Central memory CD4-positive, alpha-beta T cell (primary cell): ENCODE measurements around the gene DDX10.
"Not testable (repeated sequence)": the region's sequence is repeated elsewhere in the genome, so short reads cannot be mapped to it uniquely, and the experiment has no call there.

ENCODE experiments used
- DNase-seq: peaks from one replicate; pipeline ENCODE4 v3.0.0; 2022

The DDX10 gene

DNA sequence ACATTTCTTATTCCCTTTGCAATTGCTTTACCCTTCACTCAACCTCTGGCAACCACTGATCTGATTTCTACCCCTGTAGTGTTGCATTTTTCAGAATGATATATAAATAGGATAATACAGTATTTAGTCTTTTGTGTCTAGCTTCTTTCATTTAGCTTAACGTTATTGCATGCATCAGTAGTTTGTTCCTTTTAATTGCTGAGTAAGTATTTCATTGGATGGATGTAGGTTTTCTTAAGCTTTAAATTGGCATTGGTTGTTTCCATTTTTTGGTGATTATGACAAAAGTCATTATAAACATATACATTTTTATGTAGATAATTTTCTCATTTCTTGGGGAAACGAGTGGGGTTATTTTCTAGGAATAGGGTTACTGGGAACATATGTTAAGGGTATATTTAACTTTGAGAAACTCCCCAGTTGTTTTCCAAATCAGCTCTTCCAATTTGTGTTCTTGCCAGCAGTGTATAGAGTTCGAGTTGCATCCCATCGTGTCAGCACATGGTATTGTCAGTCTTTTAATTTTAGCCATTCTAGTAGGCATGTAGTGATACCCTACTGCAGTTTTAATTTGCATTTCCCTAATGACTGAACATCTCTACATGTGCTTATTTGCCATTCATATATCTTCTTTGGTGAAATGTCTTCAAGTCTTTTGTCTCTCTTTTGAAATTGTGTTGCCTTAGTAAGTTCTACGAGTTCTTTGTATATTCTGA is 60.3 kb downstream of the DDX10 start:
- DNase-seq: no peak

DNA sequence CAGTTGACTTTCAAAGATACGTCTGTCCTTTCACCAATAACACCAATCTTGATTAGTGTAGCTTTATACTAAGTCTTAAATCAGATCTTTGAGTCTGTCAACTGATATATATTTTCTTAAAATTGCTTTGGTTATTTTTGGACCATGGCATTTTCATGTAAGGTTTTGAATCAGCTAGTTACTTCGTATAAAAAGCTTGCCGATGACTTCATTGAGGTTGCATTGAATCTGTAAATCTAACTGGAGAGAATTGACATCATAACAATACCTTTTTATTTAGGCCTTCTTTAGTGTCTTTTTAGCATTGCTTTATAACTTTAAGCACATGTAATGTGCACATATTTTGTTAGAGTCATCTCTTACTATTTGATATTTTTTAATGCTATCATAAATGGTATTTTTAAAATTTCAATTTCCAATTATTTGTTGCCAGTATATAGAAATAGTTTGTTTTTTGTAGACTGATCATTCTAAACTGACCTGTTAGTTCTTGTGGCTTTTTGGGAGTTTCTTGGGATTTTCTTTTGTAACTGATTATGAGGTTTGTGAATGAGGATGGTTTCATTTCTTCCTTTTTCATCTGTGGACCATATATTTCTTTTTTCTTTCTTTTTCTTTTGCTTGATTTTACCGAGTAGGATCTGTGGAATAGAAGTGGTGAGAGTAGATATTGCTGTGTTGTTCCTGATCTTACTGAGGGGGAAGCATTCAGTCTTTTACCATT is 61.4 kb downstream of the DDX10 start:
- DNase-seq: no peak

DNA sequence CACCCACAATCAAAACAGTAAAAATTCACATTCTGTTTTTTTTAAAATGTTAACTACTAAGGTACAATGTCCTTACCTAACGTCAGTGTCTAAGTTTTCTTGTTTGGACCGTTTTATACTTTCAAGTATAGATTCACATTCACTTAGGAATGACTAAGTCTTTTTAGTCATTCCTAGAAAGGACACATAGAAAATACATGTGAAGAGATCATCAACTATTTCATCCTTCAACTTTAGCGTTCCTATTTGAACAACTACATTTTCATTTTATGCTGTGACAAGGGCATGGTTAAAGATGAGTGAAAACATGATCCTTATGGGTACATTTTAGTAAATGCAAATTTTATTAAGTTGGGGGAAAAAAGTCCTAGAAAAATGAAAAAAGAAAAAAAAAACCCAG is 62.8 kb downstream of the DDX10 start:
- DNase-seq: no peak

DNA sequence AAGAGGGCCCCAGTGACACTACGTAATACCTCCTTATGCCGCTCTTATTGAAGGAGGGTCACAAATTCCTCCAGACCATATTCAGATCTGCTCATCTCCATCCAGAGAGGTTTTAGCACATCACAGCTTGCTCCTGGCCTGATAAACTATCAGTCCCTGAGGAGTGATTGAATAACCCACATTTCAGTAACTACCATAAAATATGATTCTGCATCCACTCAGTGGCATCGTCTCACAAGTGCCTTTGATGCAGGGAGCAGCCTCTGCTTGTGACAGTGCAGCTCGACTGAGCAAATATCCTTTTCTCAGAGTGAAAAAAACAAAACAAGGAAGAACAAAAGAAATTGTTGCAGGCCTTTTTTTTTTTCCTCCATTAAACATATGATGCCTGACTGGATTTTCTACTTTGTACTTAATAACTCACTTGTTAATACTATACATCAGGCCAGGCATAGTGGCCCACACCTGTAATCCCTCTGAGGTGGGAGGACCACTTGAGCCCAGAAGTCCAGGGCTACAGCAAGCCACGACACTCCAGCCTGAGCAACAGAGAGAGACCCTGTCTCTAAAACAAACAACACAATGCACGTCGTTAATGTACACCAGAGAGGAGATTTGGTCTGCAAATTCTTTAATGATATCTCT is 64.5 kb downstream of the DDX10 start:
- DNase-seq: no peak

DNA sequence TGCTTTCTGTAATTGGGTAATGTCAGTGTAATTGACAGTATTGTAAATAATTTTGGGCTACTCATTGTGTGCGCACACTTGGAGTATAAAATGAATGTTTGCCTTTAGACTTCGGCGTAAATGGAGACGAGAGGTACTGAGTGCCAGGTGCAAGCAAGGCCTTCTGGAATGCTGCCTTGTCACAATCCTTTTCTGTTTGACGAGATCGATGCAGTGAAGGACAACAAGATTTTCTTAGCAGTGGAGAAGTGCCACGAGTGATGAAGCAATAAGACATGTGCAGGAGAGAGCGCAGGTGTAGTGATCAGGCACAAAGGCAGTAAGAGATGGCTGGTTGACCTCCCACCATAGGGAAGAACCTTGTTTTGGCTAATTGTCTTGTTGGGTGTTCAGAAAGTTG is 67.5 kb downstream of the DDX10 start:
- no peak for DNase-seq

DNA sequence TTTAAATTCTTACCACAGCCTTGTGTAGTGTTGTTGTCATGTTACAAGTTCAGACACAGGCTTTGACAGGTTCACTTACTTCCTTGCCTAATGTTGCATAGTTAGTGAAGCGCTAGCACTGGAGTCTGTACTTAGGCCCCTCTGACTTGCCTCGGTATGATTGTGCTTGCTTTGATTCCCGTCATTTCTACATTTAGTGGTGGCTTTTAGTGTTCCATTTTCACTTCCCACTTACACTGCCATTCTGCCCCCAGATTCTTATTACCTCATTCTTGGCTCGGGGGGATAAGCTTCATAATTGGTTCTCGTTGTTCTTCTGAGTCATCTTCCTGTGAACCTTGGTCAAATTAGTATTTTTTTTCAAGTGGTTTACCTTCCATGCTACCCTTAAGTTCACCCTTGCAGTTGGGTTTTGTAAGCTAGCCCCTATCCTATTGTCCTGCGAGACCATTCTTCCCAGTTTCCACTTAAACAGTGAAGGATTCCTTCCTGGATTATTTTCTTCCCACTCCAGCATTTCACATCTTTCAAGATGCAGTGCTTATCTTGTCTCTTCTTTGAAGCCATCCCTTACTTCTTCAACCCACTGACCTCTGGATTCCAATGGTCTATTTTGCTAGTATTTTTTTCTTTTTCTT is 68.7 kb downstream of the DDX10 start:
- no peak for DNase-seq

DNA sequence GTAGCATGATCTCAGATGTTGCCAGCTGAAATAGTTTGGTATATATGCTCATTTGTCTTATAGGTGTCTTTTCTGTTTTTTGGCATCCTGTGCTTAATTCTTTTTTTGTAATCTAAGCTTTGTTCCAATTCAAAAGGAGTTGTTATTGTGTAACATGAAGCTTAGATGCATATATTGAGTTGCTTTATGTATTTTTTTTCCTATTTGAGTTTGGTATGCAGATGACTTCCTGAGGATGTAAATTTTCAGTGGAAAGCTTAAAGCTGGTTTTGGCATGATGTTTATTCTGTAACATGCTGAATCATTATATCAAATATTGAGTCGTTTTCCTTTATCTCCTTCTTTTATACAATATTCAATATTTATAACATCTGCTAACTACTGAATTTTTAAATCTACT is 69.4 kb downstream of the DDX10 start:
- no peak for DNase-seq

DNA sequence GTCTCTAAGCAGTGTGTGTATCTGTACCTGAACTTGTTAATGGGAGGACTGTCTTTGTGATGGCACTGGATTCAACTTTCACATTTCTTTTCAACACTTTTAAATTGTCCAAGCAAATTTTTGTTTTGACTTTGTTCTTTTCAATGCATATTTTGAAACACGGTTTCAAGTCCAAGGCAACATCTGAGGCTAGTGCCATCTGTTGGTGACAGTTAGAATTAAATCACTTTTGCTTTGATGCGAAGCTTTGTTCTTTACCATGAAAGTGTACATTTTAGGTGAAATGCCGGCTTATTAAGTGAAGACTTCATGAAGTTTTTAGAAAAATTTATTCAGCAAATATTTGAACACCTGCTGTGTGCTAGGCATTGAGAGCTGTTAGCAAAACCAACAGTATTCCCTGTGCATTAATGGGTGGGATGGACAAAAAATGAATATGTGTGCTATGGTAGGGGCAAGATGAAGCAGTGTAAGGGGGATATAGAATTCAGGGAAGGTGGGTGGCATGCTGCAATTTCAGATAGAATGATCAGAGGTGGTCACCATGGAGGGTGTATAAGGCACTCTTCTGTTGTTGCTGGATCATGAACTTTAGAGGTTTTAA is 70.2 kb downstream of the DDX10 start:
- DNase-seq: no peak

DNA sequence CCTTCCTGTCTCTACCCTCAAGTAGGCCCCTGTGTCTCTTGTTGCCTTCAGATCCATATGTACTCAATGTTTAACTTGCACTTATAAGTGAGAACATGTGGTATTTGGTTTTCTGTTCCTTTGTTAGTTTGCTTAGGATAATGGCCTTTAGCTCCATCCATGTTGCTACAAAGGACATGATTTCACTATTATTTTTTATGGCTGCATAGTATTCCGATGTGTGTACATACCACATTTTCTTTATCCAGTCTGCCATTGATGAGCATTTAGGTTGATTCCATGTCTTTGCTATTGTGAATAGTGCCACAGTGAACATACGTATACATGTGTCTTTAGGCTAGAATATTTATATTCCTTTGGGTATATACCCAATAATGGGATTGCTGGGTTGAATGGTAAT is 75.3 kb downstream of the DDX10 start:
- not testable (repeated sequence) for DNase-seq

DNA sequence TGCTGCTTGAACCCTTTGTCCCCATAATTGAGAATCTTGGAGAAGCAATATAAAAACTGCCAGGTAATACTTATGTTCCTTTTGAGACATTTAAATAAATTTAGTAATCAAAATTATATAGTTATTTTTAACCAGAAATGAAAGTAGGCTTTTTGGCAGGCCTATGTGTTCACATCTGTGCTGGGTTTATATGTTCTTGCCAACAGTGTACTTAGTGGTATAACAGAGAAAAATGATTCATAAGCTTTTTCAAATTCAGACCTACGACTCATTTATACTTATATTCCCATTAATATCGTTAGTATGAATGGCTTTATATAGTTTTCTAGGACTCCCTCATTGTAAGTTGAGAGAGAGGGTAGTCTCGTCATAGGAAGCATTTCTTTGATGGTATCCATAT is 79.0 kb downstream of the DDX10 start:
- DNase-seq: no peak

DNA sequence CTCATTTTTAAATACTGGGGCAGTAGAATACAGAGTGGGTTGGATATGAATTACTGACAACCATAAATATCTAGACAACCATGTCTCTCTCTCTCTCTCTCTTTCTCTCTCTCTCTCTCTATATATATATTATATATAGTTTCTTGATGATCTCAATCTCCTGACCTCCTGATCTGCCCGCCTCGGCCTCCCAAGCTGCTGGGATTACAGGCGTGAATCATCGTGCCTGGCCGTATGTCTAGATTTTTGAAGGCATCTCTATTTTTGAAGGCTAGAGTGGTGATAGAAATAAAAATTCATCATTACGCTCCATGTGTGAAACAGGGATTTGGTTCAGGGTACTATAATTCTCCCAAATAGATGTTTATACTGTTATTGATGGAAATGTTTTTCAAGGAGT is 84.1 kb downstream of the DDX10 start:
- DNase-seq: no peak

DNA sequence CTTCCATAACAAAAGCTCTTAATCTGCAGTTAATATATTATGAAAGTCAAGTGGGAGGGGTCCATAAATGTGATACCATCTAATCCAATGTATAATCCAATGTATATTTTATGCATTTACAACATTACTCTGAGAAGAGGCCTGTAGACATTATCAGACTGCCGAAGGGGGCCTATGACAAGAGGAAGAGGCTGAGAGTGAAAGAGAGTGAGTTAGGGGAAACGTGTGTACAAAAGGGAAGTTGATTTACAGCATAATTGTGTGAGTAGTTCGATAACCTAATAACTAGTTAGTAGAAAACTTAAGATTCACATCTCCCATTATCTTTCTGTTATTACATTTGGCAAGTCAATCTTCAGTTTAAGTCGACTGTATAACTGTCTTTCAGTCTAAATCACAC is 86.6 kb downstream of the DDX10 start:
- DNase-seq: no peak

DNA sequence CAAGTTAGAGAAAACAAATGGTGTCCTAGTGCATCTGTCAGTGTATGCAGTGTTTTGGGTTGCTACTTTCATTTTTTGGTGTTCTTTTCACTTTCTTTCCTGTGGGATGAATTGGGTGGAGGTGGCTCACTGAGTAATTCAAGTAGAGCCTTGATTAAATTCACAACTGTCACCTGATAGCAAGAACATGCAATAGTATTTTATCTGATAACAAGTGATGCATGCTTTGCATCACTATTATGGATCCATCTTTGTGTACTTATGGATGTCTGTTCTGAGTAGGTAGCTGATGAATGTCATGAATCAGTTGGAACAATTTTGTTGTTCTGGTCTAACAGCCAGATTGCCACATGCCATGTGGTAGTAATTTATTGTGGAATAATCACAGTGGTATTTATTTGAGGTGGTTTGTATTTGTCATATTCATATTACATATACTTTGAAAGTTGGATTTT is 87.5 kb downstream of the DDX10 start:
- DNase-seq: no peak

DNA sequence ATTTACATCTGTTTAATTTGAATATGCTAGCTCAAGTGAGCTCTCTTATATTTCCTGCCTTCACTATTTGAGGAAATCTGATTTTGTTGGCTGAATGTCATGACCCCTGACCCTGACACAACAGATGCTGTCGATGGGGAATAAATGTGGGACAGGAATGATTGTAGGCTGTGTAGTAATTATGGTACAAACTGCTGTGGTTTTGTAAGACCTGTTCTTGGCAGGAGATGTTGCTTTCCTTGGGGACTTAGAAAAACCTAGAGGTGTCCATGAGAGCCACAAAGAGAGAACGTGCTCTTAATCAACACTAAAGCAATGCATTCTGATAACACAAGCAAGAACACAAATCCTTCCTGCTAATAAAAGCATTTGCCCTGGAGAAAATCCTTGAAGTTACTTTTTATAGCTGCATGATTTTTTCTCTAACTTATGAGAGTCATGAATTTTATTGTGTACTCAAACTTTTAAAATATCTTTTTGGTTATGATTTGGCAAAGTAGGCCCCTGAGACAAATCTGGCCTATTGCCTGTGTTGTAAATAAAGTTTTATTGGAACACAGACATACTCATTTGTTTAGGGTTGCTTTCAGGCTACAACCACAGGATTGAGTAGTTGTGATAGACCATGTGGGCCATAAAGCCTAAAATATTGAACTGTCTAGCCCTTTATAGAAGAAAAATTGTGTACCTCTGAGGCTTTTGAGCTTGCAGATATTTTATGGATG is 90.2 kb downstream of the DDX10 start:
- DNase-seq: no peak

DNA sequence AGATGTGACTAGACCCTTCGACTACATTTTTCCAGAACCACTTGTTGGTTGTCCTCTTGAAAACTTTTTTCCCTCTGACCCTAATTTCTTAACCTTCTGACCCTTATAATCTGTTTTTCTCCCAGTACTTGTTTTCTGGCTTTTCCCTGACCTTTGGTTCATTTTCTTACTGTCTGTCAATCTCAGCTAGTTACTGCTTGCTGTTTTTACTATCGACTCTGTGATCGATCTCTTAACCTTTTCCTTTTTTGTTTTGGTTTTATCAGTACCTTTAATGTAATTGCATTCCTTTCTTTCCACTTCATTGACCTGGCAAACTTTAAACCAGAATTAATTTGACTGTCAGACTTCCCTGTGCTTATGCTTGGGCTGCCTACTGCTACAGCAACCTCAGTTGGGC is 92.8 kb downstream of the DDX10 start:
- no peak for DNase-seq

DNA sequence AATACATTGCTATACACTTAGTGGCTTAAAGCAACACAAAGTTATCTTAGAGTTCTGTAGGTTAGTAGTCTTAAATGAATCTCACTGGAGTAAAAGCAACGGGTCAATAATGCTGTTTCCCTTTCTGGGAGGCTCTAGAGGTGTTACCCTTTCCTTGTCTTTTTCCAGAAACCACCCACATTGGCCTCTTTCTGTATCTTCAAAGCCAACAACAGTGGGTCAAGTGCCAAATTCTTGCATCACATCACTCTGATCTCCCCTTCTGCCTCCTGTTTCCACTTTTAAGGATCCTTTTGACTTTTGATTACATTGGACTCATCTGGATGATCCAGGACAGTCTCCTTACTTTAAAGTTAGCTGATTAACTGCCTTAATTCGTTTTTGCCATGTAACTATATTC is 93.6 kb downstream of the DDX10 start:
- DNase-seq: no peak

DNA sequence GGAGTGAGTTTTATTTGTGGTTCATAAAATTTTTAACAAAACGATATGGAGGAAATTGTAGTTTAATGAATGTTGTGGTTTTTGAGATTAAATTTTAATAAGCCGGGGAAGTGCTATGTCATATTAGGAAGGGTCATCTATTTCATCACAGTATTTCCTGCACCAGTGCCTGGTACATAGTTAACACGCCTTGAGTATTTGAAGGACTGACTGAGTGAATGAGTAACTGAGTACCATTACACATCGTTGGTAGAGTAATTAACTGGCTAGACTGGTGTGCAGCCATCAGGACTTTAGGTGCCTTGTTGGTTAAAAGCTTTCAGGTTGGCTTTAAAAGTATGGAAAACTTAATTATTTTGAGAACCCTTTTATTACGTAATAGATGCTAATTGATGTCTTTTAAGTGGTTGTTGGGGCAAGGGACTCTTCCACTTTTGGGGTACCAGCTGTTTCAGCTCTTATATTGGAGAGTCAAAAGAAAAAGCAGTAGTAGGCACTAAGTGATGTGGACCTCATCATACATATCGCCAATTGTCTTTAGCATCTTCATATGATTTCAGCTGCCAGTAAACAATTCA is 101.8 kb downstream of the DDX10 start:
- no peak for DNase-seq

DNA sequence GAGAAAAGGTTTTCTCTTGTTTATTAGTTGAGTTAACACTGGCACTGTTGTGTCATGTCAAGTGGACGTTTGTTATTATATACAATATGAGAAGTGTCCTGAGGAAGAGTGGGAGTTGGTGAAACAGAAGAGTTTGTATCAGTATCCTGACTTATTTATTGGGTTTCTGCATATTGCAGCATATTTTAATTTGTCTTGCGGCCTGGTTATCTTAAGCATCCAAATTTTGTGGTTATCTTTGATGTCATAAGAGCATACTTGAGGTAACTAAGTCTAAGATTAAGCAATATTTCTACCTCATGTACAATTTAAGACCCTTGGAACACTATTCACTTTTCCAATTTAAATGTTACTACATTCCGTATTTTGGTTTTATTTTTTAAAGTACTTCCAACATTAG is 103.5 kb downstream of the DDX10 start:
- DNase-seq: no peak

DNA sequence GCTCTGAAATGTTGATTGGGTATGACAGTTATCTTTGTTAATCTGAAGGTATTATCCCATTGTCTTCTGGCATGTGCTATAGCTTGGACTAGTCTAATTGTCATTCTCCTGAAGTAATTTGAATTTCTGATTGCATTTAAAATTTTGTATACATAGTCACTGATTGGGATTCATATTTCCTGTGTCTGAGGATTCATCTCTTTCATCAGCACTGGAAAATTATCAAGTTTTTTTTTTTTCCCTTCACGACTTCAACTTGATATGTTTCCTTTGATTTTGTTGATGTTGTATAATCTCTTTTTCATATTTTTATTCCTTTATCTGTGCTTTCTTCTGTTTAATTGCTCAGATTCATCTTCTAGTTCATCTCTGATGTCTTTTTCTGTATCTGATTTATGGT is 104.1 kb downstream of the DDX10 start:
- no peak for DNase-seq

DNA sequence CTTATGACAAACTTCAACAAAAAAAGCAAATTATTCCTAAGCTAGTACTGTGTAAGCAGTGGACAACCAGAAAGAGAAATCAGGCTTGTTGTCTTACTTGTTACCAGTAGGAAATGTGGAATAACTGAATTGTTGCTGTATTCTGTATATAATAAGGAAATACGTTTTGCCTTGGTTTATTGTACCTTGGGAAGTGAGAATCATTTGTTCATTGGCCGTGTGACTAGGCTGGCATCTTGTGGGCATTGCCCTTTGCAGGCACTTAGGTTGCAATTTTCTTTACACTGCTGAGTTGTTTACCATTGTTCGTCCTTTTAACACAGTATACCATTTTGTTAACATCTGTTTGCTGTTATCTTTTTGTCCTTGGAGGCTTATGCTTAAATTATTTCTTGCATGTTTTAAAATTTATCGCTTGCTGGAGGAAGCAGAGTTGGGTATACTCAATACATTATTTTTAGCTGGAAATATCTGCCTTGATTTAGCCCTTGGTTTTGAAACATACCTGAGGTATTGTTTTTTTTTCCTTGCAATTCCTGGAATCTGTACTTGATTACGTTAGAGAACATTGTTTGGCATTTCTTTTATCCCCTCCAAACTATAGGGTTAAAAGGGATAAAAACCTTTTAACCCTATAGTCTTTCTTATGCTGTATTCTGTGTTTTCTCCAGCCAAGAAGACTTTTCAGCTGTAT is 109.3 kb downstream of the DDX10 start:
- DNase-seq: no peak

DNA sequence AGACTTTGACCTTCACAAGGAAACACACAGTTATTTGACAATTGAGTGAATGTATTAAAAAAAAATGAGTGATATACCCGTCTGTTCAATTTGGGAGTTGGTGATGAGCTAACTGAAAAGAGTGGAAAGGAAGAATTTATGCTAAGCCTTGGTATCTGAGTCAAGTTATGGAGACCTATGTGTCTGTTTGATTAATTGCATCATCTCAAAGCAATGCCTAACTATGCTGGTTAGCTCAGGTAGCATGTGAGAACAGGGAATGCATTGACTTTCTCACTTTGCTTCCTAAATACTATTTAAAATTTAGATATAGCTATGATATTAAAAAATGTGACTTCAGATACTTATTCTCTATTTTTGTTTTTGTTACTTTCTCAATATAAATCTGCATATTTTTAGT is 110.5 kb downstream of the DDX10 start:
- no peak for DNase-seq
